HG03520 (cell line): ENCODE measurements around the gene PCDHB4.
"Not testable (repeated sequence)": the region's sequence is repeated elsewhere in the genome, so short reads cannot be mapped to it uniquely, and the experiment has no call there.

Experiments
- ATAC-seq: cut with Tn5 transposase; IDR thresholded peaks from one replicate; pipeline ENCODE4 v1.9.1; 2021; ENCODE audit warnings: mild to moderate bottlenecking, moderate library complexity; ENCODE audit not compliant: unreplicated experiment

PCDHB4 gene

GRCh38 chr5:141149812-141150211 lies 28.2 kb downstream of the PCDHB4 start, which contains the start of gene PCDHB6:
PCDHB6 (plus strand) TSS chr5:141150057; CDS start chr5:141150258, 201 bp downstream.
- no peak for ATAC-seq

- no peak for ATAC-seq
Measured at GRCh38 chr5:141150224-141150992, 28.8 kb downstream of the PCDHB4 start.

- ATAC-seq, result no peak
Measured at GRCh38 chr5:141150993-141151325, 29.3 kb downstream of the PCDHB4 start.

- not testable (repeated sequence) for ATAC-seq
Measured at GRCh38 chr5:141151632-141152031, 30.0 kb downstream of the PCDHB4 start.

- ATAC-seq, result not testable (repeated sequence)
Measured at GRCh38 chr5:141152096-141152495, 30.5 kb downstream of the PCDHB4 start.

- no peak for ATAC-seq
Measured at GRCh38 chr5:141155540-141156374, 34.1 kb downstream of the PCDHB4 start.

- not testable (repeated sequence) for ATAC-seq
Measured at GRCh38 chr5:141157356-141157755, 35.7 kb downstream of the PCDHB4 start.

GRCh38 chr5:141157901-141158300 lies 36.3 kb downstream of the PCDHB4 start:
- ATAC-seq, result not testable (repeated sequence)

GRCh38 chr5:141172381-141173204 lies 51.0 kb downstream of the PCDHB4 start, which contains the start of gene PCDHB7:
PCDHB7 (plus strand) TSS chr5:141172644; CDS start chr5:141172836, 192 bp downstream.
- ATAC-seq, result no peak

- not testable (repeated sequence) for ATAC-seq
Measured at GRCh38 chr5:141174291-141175104, 52.9 kb downstream of the PCDHB4 start.
